GM23338 (cell line): ENCODE measurements around the gene LAMA4. TPM values are rescaled to one million over a fixed set of nuclear protein-coding genes. Genes with fewer than 3 reads are reported as not detected.

Experiments used
- ATAC-seq: fragments of 200-7000 bp; cut with Tn5 transposase; 3 replicates; pipeline ENCODE4 v1.9.1; 2020
- DNase-seq: peaks from one replicate; pipeline ENCODE4 v3.0.0-alpha.2; 2015; ENCODE audit warnings: low spot score
- H2AFZ ChIP-seq: fragments of 200-600 bp; sonication (generic); 2 replicates; pipeline ENCODE4 v1.8.0; 2016; ENCODE audit warnings: antibody characterized with exemption, mild to moderate bottlenecking, moderate library complexity
- H3F3A ChIP-seq: fragments of 200-600 bp; sonication (generic); replicated peaks from 2 replicates; pipeline ENCODE4 v1.8.0; 2017; ENCODE audit warnings: antibody characterized with exemption, mixed run types, low read depth
- H3K27ac ChIP-seq: fragments of 200-600 bp; sonication (generic); 2 replicates; pipeline ENCODE4 v1.6.1; 2016; ENCODE audit warnings: low read depth
- H3K27me3 ChIP-seq: fragments of 200-600 bp; sonication (generic); 2 replicates; pipeline ENCODE4 v1.8.0; 2016; ENCODE audit warnings: mild to moderate bottlenecking, mixed run types, moderate library complexity; ENCODE audit not compliant: insufficient read depth
- H3K36me3 ChIP-seq: fragments of 200-600 bp; sonication (generic); 2 replicates; pipeline ENCODE4 v1.8.0; 2016; ENCODE audit warnings: mild to moderate bottlenecking; ENCODE audit not compliant: insufficient read depth
- H3K4me1 ChIP-seq: fragments of 200-600 bp; sonication (generic); 2 replicates; pipeline ENCODE4 v1.8.0; 2016; ENCODE audit warnings: mild to moderate bottlenecking, moderate library complexity; ENCODE audit not compliant: insufficient read depth
- H3K4me2 ChIP-seq: fragments of 200-600 bp; sonication (generic); 2 replicates; pipeline ENCODE4 v1.7.1; 2017; ENCODE audit warnings: mixed run types
- H3K4me3 ChIP-seq: fragments of 200-600 bp; sonication (generic); 2 replicates; pipeline ENCODE4 v1.6.1; 2016; ENCODE audit warnings: mixed run types
- H3K79me2 ChIP-seq: fragments of 200-600 bp; sonication (generic); replicated peaks from 2 replicates; pipeline ENCODE4 v1.8.0; 2017; ENCODE audit warnings: mild to moderate bottlenecking; ENCODE audit not compliant: insufficient read depth
- H3K9me2 ChIP-seq: fragments of 200-600 bp; sonication (generic); 2 replicates; pipeline ENCODE4 v1.8.0; 2017; ENCODE audit not compliant: insufficient read depth
- H4K20me1 ChIP-seq: fragments of 200-600 bp; sonication (generic); replicated peaks from 2 replicates; pipeline ENCODE4 v1.8.0; 2017; ENCODE audit warnings: mild to moderate bottlenecking; ENCODE audit not compliant: insufficient read depth
- H3K27ac Mint-ChIP-seq: 2 replicates; pipeline ENCODE4 v1.8.0; 2020; ENCODE audit warnings: inconsistent platforms, mild to moderate bottlenecking, moderate library complexity, mixed read lengths
- H3K27me3 Mint-ChIP-seq: 3 replicates; pipeline ENCODE4 v1.8.0; 2022; ENCODE audit warnings: low read depth, mild to moderate bottlenecking, moderate library complexity, mixed read lengths, inconsistent platforms; ENCODE audit not compliant: insufficient read depth, poor library complexity
- H3K36me3 Mint-ChIP-seq: 3 replicates; pipeline ENCODE4 v1.8.0; 2021; ENCODE audit warnings: low read depth, mild to moderate bottlenecking, inconsistent platforms, moderate library complexity, mixed read lengths
- H3K4me1 Mint-ChIP-seq: 3 replicates; pipeline ENCODE4 v1.8.0; 2020; ENCODE audit warnings: mild to moderate bottlenecking, inconsistent platforms, mixed read lengths
- H3K4me3 Mint-ChIP-seq: 3 replicates; pipeline ENCODE4 v1.8.0; 2021; ENCODE audit warnings: moderate library complexity, mild to moderate bottlenecking, inconsistent platforms, mixed read lengths
- H3K9me3 Mint-ChIP-seq: 3 replicates; pipeline ENCODE4 v1.8.0; 2020; ENCODE audit warnings: moderate library complexity, mild to moderate bottlenecking, inconsistent platforms, mixed read lengths
- CREB1 ChIP-seq: fragments of 250-450 bp; sonication (Bioruptor Pico); IDR thresholded peaks from 2 replicates; pipeline ENCODE4 v1.5.0; 2020; ENCODE audit warnings: low read depth, mild to moderate bottlenecking, moderate library complexity
- CTCF ChIP-seq, 2 experiments: fragments of 200-600 bp in 1 of 2; sonication (generic) in 1 of 2; conservative IDR thresholded peaks; 2 replicates each; pipeline versions ENCODE4 v1.5.1 to v1.6.1; 2016 to 2017; ENCODE audit warnings: antibody characterized with exemption in 2 of 2, low read depth in 2 of 2, mild to moderate bottlenecking in 2 of 2, moderate library complexity in 1 of 2
- EZH2 ChIP-seq: fragments of 200-600 bp; sonication (generic); IDR thresholded peaks from one replicate; pipeline ENCODE4 v1.8.0; 2017; ENCODE audit warnings: antibody characterized with exemption, mild to moderate bottlenecking, low read depth; ENCODE audit not compliant: unreplicated experiment
- EZH2phosphoT487 ChIP-seq: fragments of 200-600 bp; sonication (generic); IDR thresholded peaks from one replicate; pipeline ENCODE4 v1.8.1; 2018; ENCODE audit warnings: antibody characterized with exemption; ENCODE audit not compliant: unreplicated experiment
- JUNB ChIP-seq: IDR thresholded peaks from one replicate; pipeline ENCODE4 v1.6.1; 2016; ENCODE audit warnings: antibody characterized with exemption; ENCODE audit not compliant: unreplicated experiment
- NANOG ChIP-seq: IDR thresholded peaks from 2 replicates; pipeline ENCODE4 v1.6.1; 2016; ENCODE audit warnings: antibody characterized with exemption, borderline replicate concordance
- POLR2AphosphoS5 ChIP-seq: IDR thresholded peaks from 2 replicates; pipeline ENCODE4 v1.6.1; 2016; ENCODE audit warnings: antibody characterized with exemption, low read depth
- ZNF114 ChIP-seq: fragments of 250-450 bp; sonication (Bioruptor Pico); IDR thresholded peaks from 2 replicates; pipeline ENCODE4 v1.5.0; 2020; ENCODE audit warnings: mild to moderate bottlenecking, moderate library complexity
- ZNF331 ChIP-seq: fragments of 250-450 bp; sonication (Bioruptor Pico); IDR thresholded peaks from 2 replicates; pipeline ENCODE4 v1.5.0; 2020; ENCODE audit warnings: low read depth, mild to moderate bottlenecking, moderate library complexity
- ZNF462 ChIP-seq: fragments of 250-450 bp; sonication (Bioruptor Pico); IDR thresholded peaks from 2 replicates; pipeline ENCODE4 v1.5.0; 2020; ENCODE audit warnings: mild to moderate bottlenecking, moderate library complexity
- polyA plus RNA-seq: library from polyadenylated mRNA; unstranded; fragments of >200 nt; fragmentation: Nextera tagmentation; extraction: Ambion mirVana; gene quantifications from 2 replicates; pipeline ENCODE4 v1.2.1, GENCODE V29; 2016
- total RNA-seq: library from RNA; depleted of rRNA; stranded (reverse); fragments of >200 nt; shearing (Covaris generic); gene quantifications from 2 replicates; pipeline ENCODE4 v1.2.3, GENCODE V29; 2014
- TF ChIP-seq, protein P1 (sequence below): IDR thresholded peaks from one replicate; pipeline ENCODE4 v1.6.1; 2018; ENCODE audit warnings: antibody characterized with exemption; ENCODE audit not compliant: unreplicated experiment
- TF ChIP-seq, protein P2 (sequence below): IDR thresholded peaks from 2 replicates; pipeline ENCODE4 v1.6.1; 2016; ENCODE audit warnings: antibody characterized with exemption

LAMA4 gene
- total and polyA plus RNA-seq, 2 experiments from 2014 or later: 1.7 to 2.8 TPM

DNA sequence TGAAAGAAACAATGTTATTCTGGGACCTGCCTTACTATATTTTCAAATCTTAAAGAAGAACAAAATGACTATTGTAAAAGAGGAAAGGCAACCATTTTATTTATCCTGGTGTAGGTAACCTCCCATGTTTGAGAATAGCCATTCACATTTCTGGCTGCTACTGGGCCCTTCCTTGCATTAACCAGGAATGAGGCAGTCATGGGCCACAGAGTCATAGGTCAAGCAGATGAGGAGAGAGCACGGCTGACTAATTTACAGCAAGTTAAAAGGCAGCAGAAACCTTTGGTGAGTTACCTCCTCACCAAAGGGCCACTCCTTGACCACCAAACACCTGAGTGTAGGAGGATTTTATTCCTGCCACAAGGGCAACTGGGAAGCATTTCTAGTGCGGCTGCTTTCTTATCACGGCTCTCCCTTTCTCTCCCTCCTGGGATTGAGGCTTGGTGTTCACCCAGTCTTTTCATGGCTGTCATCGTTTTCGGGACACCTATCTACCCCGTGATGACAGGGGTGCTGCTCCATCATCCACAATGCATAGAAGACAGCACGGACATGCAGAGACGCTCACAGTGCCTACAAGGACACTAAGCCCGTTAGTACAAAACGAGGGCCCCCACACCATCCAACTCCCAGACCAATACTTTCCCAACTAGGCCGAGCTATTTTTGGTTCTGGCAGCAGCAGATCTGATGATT, 4.4 kb upstream of the LAMA4 start:
- Mint-ChIP-seq H3K9me3 (no peaks in the 10 kb centered on the region), H3K27me3 (peaks cover 20% of the 10 kb centered on the region), H3K4me1 (peaks cover 12% of the 10 kb centered on the region), H3K36me3 (no peaks in the 10 kb centered on the region), H3K27ac (no peak overlapping the region), H3K4me3 (no peak overlapping the region)
- no peaks in the 10 kb centered on the region for H3K9me2 ChIP-seq
- H3K4me1 ChIP-seq: peaks cover 10% of the 10 kb centered on the region
- ATAC-seq (no peak), DNase-seq (no peak)
- no peak overlapping the region for H3K4me3 ChIP-seq
- H3F3A ChIP-seq: no peaks in the 10 kb centered on the region
- H3K36me3 ChIP-seq: no peaks in the 10 kb centered on the region
- H4K20me1 ChIP-seq: no peaks in the 10 kb centered on the region
- no peak overlapping the region for H3K4me2 ChIP-seq
- no peak overlapping the region for H2AFZ ChIP-seq
- H3K27ac ChIP-seq: no peak overlapping the region
- TF ChIP-seq CTCF (conservative IDR thresholded peaks at IDR 0.05; ENCODE audit: low read depth in 2 of 2): no peak
- no peak for TF ChIP-seq EZH2
- TF ChIP-seq, protein P1, sequence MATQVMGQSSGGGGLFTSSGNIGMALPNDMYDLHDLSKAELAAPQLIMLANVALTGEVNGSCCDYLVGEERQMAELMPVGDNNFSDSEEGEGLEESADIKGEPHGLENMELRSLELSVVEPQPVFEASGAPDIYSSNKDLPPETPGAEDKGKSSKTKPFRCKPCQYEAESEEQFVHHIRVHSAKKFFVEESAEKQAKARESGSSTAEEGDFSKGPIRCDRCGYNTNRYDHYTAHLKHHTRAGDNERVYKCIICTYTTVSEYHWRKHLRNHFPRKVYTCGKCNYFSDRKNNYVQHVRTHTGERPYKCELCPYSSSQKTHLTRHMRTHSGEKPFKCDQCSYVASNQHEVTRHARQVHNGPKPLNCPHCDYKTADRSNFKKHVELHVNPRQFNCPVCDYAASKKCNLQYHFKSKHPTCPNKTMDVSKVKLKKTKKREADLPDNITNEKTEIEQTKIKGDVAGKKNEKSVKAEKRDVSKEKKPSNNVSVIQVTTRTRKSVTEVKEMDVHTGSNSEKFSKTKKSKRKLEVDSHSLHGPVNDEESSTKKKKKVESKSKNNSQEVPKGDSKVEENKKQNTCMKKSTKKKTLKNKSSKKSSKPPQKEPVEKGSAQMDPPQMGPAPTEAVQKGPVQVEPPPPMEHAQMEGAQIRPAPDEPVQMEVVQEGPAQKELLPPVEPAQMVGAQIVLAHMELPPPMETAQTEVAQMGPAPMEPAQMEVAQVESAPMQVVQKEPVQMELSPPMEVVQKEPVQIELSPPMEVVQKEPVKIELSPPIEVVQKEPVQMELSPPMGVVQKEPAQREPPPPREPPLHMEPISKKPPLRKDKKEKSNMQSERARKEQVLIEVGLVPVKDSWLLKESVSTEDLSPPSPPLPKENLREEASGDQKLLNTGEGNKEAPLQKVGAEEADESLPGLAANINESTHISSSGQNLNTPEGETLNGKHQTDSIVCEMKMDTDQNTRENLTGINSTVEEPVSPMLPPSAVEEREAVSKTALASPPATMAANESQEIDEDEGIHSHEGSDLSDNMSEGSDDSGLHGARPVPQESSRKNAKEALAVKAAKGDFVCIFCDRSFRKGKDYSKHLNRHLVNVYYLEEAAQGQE: no peak
- no peak for TF ChIP-seq JUNB
- TF ChIP-seq, protein P2, sequence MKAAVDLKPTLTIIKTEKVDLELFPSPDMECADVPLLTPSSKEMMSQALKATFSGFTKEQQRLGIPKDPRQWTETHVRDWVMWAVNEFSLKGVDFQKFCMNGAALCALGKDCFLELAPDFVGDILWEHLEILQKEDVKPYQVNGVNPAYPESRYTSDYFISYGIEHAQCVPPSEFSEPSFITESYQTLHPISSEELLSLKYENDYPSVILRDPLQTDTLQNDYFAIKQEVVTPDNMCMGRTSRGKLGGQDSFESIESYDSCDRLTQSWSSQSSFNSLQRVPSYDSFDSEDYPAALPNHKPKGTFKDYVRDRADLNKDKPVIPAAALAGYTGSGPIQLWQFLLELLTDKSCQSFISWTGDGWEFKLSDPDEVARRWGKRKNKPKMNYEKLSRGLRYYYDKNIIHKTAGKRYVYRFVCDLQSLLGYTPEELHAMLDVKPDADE: no peak
- TF ChIP-seq NANOG: no peak
- no peak for TF ChIP-seq ZNF462
- TF ChIP-seq ZNF114 (CRISPR knock-in tag): no peak
- TF ChIP-seq CREB1: no peak
- no peak for TF ChIP-seq POLR2AphosphoS5
- no peak for TF ChIP-seq EZH2phosphoT487
- TF ChIP-seq ZNF331 (CRISPR knock-in tag): no peak
- H3K27me3 ChIP-seq: peaks cover 20% of the 10 kb centered on the region
- H3K79me2 ChIP-seq: no peaks in the 10 kb centered on the region
